GM08714 (cell line): ENCODE results near the gene SPR.
"Not testable (repeated sequence)": the region's sequence is repeated elsewhere in the genome, so short reads cannot be mapped to it uniquely, and the experiment has no call there.

Source experiments
- H3K4me3 ChIP-seq: fragments of 200-500 bp; sonication (Bioruptor generic); 2 replicates; pipeline ENCODE4 v1.5.1; 2014; ENCODE audit warnings: mild to moderate bottlenecking, low read length, inconsistent platforms
- ZNF274 ChIP-seq: IDR thresholded peaks from 2 replicates; pipeline ENCODE4 v1.6.1; 2012; ENCODE audit warnings: mild to moderate bottlenecking, low read depth, low read length

Gene SPR

DNA sequence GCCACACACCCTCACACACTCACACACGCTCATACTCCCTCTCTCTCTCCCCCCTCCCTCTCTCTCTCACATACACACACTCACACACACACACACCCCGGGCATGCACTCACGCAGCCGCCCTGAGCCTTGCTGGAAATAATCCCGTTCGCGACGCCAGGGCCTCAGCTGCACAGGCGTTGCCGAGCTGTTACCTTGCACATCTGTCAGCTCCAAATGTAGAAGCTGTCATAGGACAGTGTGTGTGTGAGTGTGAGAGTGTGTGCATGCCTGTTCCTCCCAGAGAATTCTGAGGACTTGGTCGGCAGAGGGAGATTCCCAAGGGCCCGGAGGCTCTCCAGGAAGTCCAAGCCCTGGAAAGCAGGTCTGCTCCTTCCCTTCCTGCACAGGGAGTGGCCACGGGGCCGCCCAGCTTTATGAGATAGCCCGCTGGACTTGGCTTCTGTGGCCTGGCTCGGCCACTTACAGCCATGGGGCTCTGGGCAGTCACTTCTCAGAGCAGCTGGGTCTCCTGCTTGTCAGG is 8.6 kb downstream of the SPR start:
- no peak for TF ChIP-seq ZNF274
- H3K4me3 ChIP-seq, result no peak overlapping the region

DNA sequence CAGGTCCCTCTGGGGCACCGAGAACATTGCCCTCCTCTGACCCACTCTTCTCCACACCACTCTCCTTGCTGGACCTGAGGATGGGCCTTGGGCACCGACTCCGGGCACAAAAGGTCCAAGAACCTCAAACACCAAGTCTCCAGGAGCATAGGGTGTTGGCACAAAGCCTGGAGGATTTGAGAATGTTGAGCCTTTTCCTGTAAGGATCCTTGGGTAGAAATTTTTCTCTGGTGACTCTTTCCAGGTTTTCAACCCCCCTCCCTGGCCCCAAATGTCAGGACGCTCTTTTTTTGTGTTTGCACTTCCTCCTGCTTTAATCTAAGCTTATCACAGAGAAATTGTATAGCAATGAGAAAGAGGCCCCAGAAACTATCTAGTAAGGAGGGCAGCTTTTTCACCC is 9.2 kb downstream of the SPR start:
- TF ChIP-seq ZNF274, result no peak
- H3K4me3 ChIP-seq, result no peak overlapping the region

DNA sequence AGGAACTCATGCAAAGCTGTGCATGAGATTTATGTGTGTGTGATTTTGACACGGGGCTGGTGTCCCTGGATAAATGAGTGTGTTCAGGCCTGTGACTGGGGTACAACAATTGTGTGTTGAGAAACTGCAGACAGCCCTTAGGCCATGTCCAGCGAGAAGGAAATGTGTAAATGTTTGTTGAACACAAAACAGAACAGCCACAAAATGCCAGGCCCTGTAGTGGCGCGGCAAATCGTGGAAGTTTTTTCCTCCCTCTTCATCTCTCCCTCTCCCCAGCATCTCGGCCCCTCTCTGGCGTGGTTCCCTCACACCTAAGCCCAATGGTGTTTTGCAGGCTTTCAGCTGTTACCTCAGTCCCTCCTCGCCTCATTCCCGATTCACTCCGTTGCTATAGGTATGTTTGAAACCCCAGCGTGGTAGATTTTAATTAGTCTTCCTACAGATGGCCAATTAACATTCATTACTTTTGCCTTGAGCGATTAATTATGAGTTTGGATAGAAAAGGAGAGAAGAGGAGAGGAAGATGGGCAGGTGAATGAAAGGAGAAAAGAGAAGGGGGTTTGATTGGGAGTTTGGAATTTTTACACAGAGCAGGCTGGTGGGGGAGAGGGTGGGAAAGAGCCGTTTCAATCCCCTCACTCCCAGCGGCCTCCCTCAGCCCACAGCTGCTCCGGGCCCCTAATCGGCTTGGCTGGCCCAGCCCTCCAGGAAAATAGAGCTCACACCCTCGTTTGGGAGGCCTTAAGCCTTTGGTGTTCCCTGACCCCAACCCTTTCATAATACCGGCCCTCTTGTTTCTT is 10.8 kb downstream of the SPR start:
- no peak for TF ChIP-seq ZNF274

DNA sequence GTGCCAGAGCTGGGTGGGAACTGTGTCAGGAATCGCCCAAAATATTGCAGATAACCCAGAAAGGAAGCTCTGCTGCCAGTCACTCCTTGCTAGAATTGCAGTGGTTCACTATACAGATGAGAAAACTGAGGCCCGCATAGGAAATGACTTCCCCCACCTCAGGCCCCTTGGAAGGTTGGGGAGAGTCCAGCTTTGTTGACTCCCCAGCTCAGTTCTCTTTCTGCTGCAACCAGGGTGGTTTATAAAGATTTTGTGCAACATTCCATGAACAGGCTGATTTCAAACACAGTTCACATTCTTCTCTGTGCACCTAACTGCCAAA is 11.3 kb downstream of the SPR start:
- no peak for TF ChIP-seq ZNF274
- H3K4me3 ChIP-seq, result no peak overlapping the region

More for the DNA sequence above, 10.8 kb downstream of the SPR start:
- H3K4me3 ChIP-seq, result no peak overlapping the region

DNA sequence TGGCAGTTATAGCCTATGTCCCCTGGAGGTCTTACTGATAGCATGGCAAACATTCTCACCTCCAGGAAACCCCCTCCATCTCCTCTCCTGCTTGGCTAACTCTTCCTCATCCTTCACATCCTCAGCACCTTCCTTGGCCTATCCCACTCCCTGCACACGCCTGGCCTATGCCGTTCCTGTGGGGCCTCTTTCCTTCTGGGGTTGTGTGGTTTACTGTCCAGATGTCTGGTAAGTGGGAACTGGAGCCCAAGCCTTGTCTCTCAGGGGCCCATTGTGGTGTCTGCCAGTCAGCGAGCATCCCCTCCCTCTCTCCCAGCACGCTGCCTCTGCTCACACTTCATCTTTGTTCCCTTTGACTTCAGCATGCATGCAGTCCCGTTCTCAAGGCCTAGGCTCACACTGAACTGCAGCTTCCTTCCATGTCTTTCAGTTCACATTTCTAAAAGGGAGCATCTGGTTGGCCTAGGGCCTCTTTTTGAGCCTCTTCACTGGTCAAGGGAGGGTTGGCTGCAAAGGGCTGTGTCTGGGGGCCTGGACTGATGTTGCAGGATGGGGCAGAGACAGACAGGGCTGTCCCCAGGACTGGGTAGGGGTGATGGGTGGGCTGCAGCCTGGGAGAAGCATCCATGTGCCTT is 13.1 kb downstream of the SPR start:
- no peak for TF ChIP-seq ZNF274

DNA sequence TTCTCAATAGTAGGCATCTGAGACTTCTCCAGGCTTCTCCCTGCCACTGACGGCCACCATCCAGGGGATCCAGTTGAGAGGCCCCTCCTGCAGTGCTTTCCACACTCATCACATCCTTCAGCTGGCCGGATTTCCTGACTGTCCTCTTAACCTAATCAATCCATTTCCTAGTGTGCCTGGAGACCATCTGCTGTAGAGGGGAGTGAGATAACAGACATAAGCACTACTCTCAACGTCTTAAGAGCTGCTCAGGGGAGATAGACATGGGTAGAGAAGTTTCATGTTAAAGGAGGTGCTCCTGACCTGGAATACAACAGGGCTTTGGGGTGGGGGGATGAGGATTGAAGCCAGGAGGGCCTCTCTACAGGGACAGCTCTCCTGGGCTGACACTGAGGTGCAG is 14.2 kb downstream of the SPR start:
- TF ChIP-seq ZNF274, result no peak
- H3K4me3 ChIP-seq, result no peak overlapping the region

More for the DNA sequence above, 13.1 kb downstream of the SPR start:
- H3K4me3 ChIP-seq, result no peak overlapping the region

DNA sequence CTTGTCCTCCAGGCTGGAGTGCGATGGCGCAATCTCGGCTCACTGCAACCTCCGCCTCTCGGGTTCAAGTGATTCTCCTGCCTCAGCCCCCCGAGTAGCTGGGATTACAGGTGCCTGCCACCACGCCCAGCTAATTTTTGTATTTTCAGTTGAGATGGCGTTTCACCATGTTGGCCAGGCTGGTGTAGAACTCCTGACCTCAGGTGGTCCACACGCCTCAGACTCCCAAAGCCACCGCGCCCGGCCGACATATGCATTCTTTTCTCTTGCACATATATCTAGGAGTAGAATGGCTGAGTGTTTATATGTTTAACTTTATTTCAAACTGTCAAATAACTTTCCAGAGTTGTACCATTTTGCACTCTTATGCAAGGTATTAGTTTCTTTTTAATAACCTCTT is 20.2 kb downstream of the SPR start:
- not testable (repeated sequence) for H3K4me3 ChIP-seq

DNA sequence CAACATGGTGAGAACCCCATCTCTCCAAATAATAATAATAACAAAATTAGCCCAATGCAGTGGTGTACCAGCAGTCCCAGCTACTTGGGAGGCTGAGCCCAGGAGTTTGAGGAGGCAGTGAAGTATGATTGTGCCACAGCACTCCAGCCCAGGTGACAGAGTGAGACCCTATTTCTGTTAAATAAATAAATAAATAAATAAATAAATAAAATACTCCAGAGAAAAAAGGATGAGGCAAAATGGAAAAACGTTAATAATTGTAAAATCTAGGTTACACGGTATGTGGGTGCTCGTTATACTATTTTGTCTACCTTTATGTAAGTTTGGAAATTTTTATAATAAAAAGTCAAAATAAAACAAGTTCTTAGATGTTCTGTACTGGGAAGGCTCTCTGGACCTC is 21.5 kb downstream of the SPR start:
- no peak for TF ChIP-seq ZNF274
- H3K4me3 ChIP-seq, result no peak overlapping the region

DNA sequence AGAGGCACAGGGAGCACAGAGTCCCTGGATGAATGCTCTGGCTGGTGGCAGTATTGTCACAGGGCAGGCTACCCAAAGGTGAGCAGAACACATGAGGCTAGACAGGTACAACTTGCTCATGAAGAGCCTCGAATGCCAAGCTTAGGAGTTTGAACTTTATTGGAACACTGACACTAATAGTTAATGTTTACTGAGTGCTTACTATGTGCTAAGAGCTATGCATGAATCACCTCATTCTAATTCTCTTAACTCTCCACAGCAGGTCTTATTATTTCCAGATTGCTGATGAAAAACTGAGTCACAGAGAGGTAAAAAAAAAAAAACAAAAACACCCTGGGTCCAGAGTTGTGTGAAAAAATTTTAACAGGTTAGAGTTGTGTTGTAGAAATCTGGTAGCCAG is 24.0 kb downstream of the SPR start:
- no peak overlapping the region for H3K4me3 ChIP-seq
- no peak for TF ChIP-seq ZNF274

DNA sequence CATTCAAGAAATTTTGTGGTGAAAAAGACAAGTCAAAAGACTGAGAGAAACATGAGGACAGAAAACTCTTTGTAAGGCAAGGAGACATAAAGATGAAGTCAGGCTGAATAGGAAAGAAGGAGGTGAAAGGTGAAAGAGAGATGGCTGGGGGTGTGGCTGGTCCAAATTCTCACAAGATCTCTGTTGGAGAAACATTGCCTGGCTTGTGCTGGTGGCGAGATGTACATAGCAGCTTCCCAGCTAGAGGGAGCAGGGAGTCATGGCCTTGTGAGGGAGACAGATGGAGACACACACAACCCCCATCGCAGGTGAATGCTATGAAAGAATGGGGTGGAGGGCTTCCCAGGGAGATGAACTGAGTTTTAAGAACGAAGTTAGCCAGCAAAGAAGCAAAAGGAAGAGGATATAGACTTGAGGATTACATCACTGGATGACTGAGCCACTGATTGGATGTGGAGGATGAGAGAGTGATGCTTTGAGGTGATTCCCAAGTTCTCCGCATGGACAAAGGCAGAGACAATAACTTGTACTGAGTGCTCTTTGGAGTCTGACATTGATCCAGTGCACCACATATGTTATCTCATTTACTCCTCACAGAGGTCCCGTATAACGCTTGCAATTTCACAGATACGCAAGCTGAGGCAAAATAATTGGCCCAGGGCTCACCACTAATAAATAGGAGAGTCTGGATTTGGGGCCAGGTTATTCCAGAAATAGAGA is 26.4 kb downstream of the SPR start:
- no peak for TF ChIP-seq ZNF274
- H3K4me3 ChIP-seq, result no peak overlapping the region

DNA sequence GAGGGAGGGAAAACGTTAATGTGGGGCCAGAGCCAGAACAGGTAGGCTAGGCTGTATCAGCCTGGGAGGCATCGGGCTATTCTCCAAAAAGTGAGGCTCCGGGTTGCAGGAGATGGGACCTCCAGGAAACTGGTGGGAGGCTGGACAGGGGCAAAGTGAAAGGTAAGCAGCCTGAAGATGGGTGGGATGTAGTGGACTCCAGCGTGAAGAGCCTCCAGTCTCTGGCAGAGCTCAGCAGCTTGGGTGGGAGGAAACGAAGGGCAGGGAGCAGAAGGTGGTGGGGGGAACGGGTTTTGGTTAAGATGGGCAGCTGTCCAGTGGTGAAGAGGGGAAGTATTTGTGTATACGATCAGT is 27.0 kb downstream of the SPR start:
- H3K4me3 ChIP-seq, result no peak overlapping the region
- TF ChIP-seq ZNF274, result no peak

DNA sequence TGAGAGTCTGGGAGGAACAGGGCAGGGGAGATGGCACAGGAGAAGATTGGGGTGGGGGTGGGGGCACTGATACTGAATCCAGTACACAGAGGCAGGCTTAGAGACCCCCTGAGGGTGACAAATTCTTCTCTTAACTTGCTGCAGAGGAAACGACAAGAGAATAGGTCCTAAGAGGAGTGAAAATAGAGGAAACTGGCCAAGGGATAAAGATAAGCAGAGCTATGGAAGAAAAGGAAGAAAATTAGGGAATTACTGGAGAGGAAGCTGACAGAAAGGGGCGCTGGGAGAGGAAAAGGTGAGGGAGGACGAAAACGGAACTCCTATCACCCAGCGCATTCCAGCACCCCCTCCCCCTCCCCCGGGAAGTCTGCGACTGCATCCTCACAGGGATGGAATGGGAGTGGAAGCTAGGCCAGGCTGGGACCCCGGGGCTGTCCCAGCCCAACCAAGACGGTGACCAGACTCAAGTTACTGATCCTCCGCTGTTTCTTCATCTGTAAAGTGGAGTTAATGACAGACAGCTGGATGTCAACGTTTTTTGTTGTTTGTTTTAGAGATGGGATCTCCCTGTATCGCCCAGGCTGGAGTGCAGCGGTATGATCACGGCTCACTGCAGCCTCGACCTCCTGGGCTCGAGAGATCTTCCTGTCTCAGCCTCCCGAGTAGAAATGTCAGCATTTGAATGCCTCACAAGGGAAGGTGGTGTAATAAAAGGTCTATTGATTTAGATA is 27.5 kb downstream of the SPR start:
- no peak overlapping the region; the same call in 1 of the 2 replicates for H3K4me3 ChIP-seq
- no peak for TF ChIP-seq ZNF274

DNA sequence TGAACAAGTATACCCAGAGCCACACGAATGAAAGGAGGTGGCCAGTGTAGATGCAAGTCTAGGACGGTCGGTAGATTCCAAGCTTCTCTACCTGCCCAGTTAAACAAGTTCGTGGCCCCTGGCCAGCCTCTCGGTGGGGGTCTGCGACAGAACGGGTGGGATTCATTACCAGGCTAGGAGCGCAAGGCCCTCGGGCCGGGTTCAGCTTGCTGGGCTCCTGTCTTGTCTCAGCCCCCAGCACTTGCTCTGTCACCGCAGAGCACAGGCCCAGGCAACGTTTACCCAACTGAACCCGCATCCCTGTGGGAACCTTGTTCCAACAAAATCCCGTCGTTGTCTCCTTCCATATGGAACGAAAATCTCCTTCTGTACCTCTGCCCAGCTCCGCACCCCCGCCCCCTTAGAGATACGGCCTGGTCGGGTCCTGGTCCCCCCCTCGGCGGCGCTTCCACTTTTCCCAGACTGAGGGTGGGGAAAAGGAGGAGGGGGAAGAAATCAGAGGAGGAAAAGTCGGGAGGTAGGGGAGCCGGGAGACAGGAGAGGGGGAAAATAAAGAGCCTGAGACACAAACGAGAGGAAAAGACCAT is 28.2 kb downstream of the SPR start:
- peak overlapping the region; percentile 58 for H3K4me3 ChIP-seq
- TF ChIP-seq ZNF274, result no peak

DNA sequence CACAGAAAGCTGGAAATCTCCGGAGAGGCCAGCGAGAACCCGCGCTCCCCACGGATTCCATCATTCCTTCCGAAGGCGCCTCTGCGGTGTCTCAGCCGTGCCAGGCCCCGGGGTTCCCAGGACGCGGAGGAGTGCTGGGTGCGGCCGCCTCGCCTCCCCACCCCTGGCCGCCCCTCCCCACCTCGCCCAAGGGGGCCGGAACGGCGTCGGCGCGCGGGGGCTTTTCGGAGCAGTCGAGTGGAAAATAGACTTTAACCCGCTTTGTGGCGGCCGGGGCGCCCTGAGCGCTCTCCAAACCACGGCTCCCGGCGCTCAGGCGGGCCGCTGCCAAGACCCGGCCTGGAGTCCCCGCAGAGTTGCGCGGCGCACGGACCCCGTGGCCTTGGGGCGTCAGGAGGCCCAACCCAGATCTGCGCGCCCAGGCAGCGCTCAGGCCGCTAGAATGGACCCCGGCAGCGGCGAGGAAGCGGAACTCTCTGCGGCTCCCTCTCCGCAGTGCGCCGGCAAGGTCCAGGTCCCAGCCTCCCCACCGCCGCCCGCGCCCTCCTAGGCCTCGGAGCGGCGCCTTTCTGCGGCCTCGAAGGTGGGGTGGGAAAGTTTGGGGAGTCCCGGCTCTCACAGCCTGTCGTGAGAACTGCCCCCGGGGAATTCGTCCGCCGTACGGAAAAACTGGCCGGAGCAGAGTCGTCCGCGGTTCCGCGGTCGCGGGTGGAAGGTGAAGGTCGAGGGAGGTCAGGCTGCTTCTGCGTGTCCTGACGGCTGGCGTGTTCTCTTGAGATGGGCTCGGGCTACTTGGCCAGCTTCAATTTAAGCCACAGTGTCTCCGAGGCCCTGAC is 28.9 kb downstream of the SPR start:
- no peak for TF ChIP-seq ZNF274
- H3K4me3 ChIP-seq, result peak overlapping the region; percentile 58
